IMR-90 (cell line): Measurements from ENCODE around the gene MINK1. TPM values are rescaled to one million over a fixed set of nuclear protein-coding genes. Genes with fewer than 3 reads are reported as not detected.

Source experiments
- ATAC-seq: fragments of 200-7000 bp; cut with Tn5 transposase; 2 replicates; pipeline ENCODE4 v1.9.1; 2020; ENCODE audit warnings: low read depth, mild to moderate bottlenecking, moderate library complexity
- BruUV-seq: library from RNA; stranded (reverse); fragments of 400-500 nt; replicated peaks from 2 replicates; lab custom pipeline; 2021; lab: Mats Ljungman, UMichigan
- CTCF ChIA-PET: fragments of 300-600 bp; formaldehyde crosslinking; extraction: SDS; loops from one replicate; lab custom pipeline; 2021; ENCODE audit warnings: antibody characterized with exemption; lab: Yijun Ruan, JAX
- POLR2A ChIA-PET: fragments of 300-600 bp; sonication (Branson Sonifier 250); formaldehyde crosslinking; loops from one replicate; lab custom pipeline; 2022; ENCODE audit warnings: antibody characterized with exemption; ENCODE audit not compliant: unreplicated experiment; lab: Charles Lee
- DNase-seq: peaks from one replicate; pipeline ENCODE4 v3.0.0; 2013
- H2AFZ ChIP-seq: replicated peaks from 2 replicates; pipeline ENCODE3; 2013; ENCODE audit warnings: low read length, mild to moderate bottlenecking; ENCODE audit not compliant: poor library complexity
- H2AK5ac ChIP-seq: 2 replicates; pipeline ENCODE4 v1.6.1; 2013; ENCODE audit warnings: low read depth, low read length, inconsistent platforms
- H2AK9ac ChIP-seq: replicated peaks from 2 replicates; pipeline ENCODE3; 2013; ENCODE audit warnings: mild to moderate bottlenecking, low read depth, low read length, moderate library complexity; ENCODE audit not compliant: poor library complexity
- H2BK120ac ChIP-seq: 2 replicates; pipeline ENCODE4 v1.6.1; 2013; ENCODE audit warnings: low read depth, low read length, inconsistent platforms
- H2BK15ac ChIP-seq: 3 replicates; pipeline ENCODE4 v1.6.1; 2013; ENCODE audit warnings: low read depth, low read length, inconsistent platforms
- H2BK20ac ChIP-seq: 2 replicates; pipeline ENCODE4 v1.6.1; 2013; ENCODE audit warnings: low read depth, mild to moderate bottlenecking, inconsistent platforms, low read length, moderate library complexity
- H2BK5ac ChIP-seq: 2 replicates; pipeline ENCODE4 v1.6.1; 2013; ENCODE audit warnings: mild to moderate bottlenecking, low read depth, low read length, inconsistent platforms; ENCODE audit not compliant: poor library complexity, severe bottlenecking
- H3K14ac ChIP-seq: replicated peaks from 2 replicates; pipeline ENCODE4 v1.6.1; 2013; ENCODE audit warnings: low read depth, low read length, inconsistent platforms
- H3K18ac ChIP-seq: 2 replicates; pipeline ENCODE4 v1.6.1; 2013; ENCODE audit warnings: low read depth, low read length, control low read depth
- H3K23ac ChIP-seq: 2 replicates; pipeline ENCODE4 v1.6.1; 2013; ENCODE audit warnings: low read depth, low read length, inconsistent platforms
- H3K27ac ChIP-seq: 2 replicates; pipeline ENCODE4 v1.5.1; 2013; ENCODE audit warnings: mild to moderate bottlenecking, control low read depth, low read length; ENCODE audit not compliant: insufficient read depth
- H3K27me3 ChIP-seq: 2 replicates; pipeline ENCODE4 v1.6.1; 2013; ENCODE audit warnings: low read length; ENCODE audit not compliant: control insufficient read depth, insufficient read depth
- H3K36me3 ChIP-seq: 2 replicates; pipeline ENCODE4 v1.6.1; 2013; ENCODE audit warnings: low read length, mixed read lengths; ENCODE audit not compliant: control insufficient read depth, insufficient read depth
- H3K4ac ChIP-seq: 2 replicates; pipeline ENCODE4 v1.6.1; 2013; ENCODE audit warnings: low read depth, low read length, inconsistent platforms
- H3K4me1 ChIP-seq: 2 replicates; pipeline ENCODE4 v1.6.1; 2013; ENCODE audit warnings: low read length, mixed read lengths; ENCODE audit not compliant: control insufficient read depth, insufficient read depth
- H3K4me2 ChIP-seq: 2 replicates; pipeline ENCODE4 v1.6.1; 2013; ENCODE audit warnings: low read depth, mild to moderate bottlenecking, control low read depth, low read length, moderate library complexity
- H3K4me3 ChIP-seq: 2 replicates; pipeline ENCODE4 v1.5.1; 2013; ENCODE audit warnings: low read depth, mild to moderate bottlenecking, control low read depth, low read length, moderate library complexity; ENCODE audit not compliant: insufficient read depth
- H3K56ac ChIP-seq: 2 replicates; pipeline ENCODE4 v1.6.1; 2013; ENCODE audit warnings: low read length, inconsistent platforms; ENCODE audit not compliant: insufficient read depth; ENCODE audit errors: extremely low read depth
- H3K79me1 ChIP-seq, 2 experiments: 2 replicates each; pipeline ENCODE4 v1.6.1; 2013; ENCODE audit warnings: low read length in 2 of 2, inconsistent platforms in 1 of 2, low read depth in 1 of 2
- H3K9ac ChIP-seq: 2 replicates; pipeline ENCODE4 v1.6.1; 2013; ENCODE audit warnings: low read depth, low read length, control low read depth
- H3K9me1 ChIP-seq: 2 replicates; pipeline ENCODE4 v1.6.1; 2013; ENCODE audit warnings: low read length, inconsistent platforms; ENCODE audit not compliant: insufficient read depth
- H3K9me3 ChIP-seq: 2 replicates; pipeline ENCODE4 v1.6.1; 2013; ENCODE audit warnings: low read length; ENCODE audit not compliant: control insufficient read depth, insufficient read depth
- H4K20me1 ChIP-seq: 2 replicates; pipeline ENCODE4 v1.6.1; 2013; ENCODE audit warnings: low read length, inconsistent platforms; ENCODE audit not compliant: insufficient read depth
- H4K5ac ChIP-seq: 2 replicates; pipeline ENCODE4 v1.6.1; 2013; ENCODE audit warnings: mild to moderate bottlenecking, low read depth, low read length, control low read depth
- H4K8ac ChIP-seq, 2 experiments: 2 replicates each; pipeline ENCODE4 v1.6.1; 2013; ENCODE audit warnings: low read depth in 2 of 2, low read length in 2 of 2, control low read depth in 1 of 2, inconsistent platforms in 1 of 2
- H4K91ac ChIP-seq: 2 replicates; pipeline ENCODE4 v1.6.1; 2013; ENCODE audit warnings: low read depth, low read length, inconsistent platforms; ENCODE audit not compliant: insufficient read depth
- BHLHE40 ChIP-seq: fragments of 150-350 bp; IDR thresholded peaks from 2 replicates; pipeline ENCODE4 v1.6.1; 2016; ENCODE audit warnings: mild to moderate bottlenecking, low read depth, low read length
- CEBPB ChIP-seq: IDR thresholded peaks from 2 replicates; pipeline ENCODE4 v1.6.1; 2012; ENCODE audit warnings: low read depth, low read length, improper control_type of control experiment
- CHD1 ChIP-seq: IDR thresholded peaks from 2 replicates; pipeline ENCODE4 v1.6.1; 2012; ENCODE audit warnings: low read depth, low read length, improper control_type of control experiment
- ELK1 ChIP-seq: fragments of 150-350 bp; IDR thresholded peaks from 2 replicates; pipeline ENCODE4 v1.6.1; 2016; ENCODE audit warnings: low read depth, mild to moderate bottlenecking, low read length, moderate library complexity, borderline replicate concordance
- FOS ChIP-seq: fragments of 150-350 bp; IDR thresholded peaks from 2 replicates; pipeline ENCODE4 v1.6.1; 2016; ENCODE audit warnings: low read depth, low read length
- MAFK ChIP-seq: IDR thresholded peaks from 2 replicates; pipeline ENCODE4 v1.6.1; 2012; ENCODE audit warnings: low read depth, low read length, improper control_type of control experiment
- MAZ ChIP-seq: IDR thresholded peaks from 2 replicates; pipeline ENCODE4 v1.6.1; 2012; ENCODE audit warnings: low read depth, mild to moderate bottlenecking, low read length, improper control_type of control experiment, moderate library complexity, borderline replicate concordance
- MXI1 ChIP-seq: IDR thresholded peaks from 2 replicates; pipeline ENCODE4 v1.6.1; 2012; ENCODE audit warnings: low read depth, mild to moderate bottlenecking, low read length, moderate library complexity, borderline replicate concordance
- NFE2L2 ChIP-seq: fragments of 150-350 bp; IDR thresholded peaks from 2 replicates; pipeline ENCODE4 v1.6.1; 2016; ENCODE audit warnings: low read depth, mild to moderate bottlenecking, low read length
- POLR2A ChIP-seq: IDR thresholded peaks from 2 replicates; pipeline ENCODE4 v1.6.1; 2012; ENCODE audit warnings: mild to moderate bottlenecking, low read depth, low read length
- RAD21 ChIP-seq: IDR thresholded peaks from 2 replicates; pipeline ENCODE4 v1.6.1; 2012; ENCODE audit warnings: low read length, improper control_type of control experiment
- RCOR1 ChIP-seq: IDR thresholded peaks from 2 replicates; pipeline ENCODE4 v1.6.1; 2012; ENCODE audit warnings: mild to moderate bottlenecking, low read length, improper control_type of control experiment; ENCODE audit not compliant: insufficient replicate concordance
- RFX5 ChIP-seq: IDR thresholded peaks from 2 replicates; pipeline ENCODE4 v1.8.0; 2012; ENCODE audit warnings: low read depth, mild to moderate bottlenecking, low read length, moderate library complexity
- SMC3 ChIP-seq: fragments of 150-350 bp; IDR thresholded peaks from 2 replicates; pipeline ENCODE4 v1.6.1; 2016; ENCODE audit warnings: low read depth, mild to moderate bottlenecking, antibody characterized with exemption, low read length, moderate library complexity
- USF2 ChIP-seq: fragments of 150-350 bp; IDR thresholded peaks from 2 replicates; pipeline ENCODE4 v1.6.1; 2017; ENCODE audit warnings: mild to moderate bottlenecking, antibody characterized with exemption, low read length, low read depth
- WGBS, 2 experiments: methylation state at CpG; one replicate each; pipeline versions ENCODE4 v1.1.5 to v1.1.7; 2013; ENCODE audit warnings: missing lambda C conversion rate in 2 of 2; ENCODE audit not compliant: insufficient read length in 1 of 2; ENCODE audit errors: extremely low coverage in 2 of 2; 5-methylcytosine and 5-hydroxymethylcytosine counted together
- dilution Hi-C: fragments of 300-500 bp; cut with HindIII; formaldehyde crosslinking; loops from one replicate; pipeline ENCODE4 v1.14.3; 2018; ENCODE audit warnings: low sequenced_read_pairs; ENCODE audit not compliant: unreplicated experiment
- in situ Hi-C: fragments of 300-500 bp; cut with MboI; formaldehyde crosslinking; loops from 3 replicates; pipeline ENCODE4 v1.14.3; 2019; ENCODE audit warnings: low sequenced_read_pairs, inconsistent platforms, mixed read lengths
- intact Hi-C: fragments of 100-400 bp; cut with micrococcal nuclease; formaldehyde crosslinking; loops from 2 replicates; pipeline ENCODE4 v1.10.0; 2022
- polyA plus RNA-seq, 3 experiments: library from polyadenylated mRNA; depleted of rRNA; stranded (reverse); fragments of >200 nt; gene quantifications; 2 replicates each; pipeline ENCODE4 v1.2.3, GENCODE V29; 2012; ENCODE audit warnings: low replicate concordance in 1 of 3
- total RNA-seq: library from RNA; depleted of rRNA; stranded (reverse); fragments of >200 nt; gene quantifications from 2 replicates; pipeline ENCODE4 v1.2.3, GENCODE V29; 2012

Gene MINK1
- total and polyA plus RNA-seq, 2 of the 4 experiments (the other 2 are of a cell fraction): 12.2 to 40.9 TPM

GRCh38 chr17:4788807-4789700 lies 44.1 kb upstream of the MINK1 start, which contains the start of gene GLTPD2:
Gene GLTPD2, plus strand, starts transcription at chr17:4788964. Its CDS starts 48 bp downstream, at chr17:4789012.
- peak within 1 kb of the TSS; percentile 36 for H2BK5ac ChIP-seq
- 26% methylated on average over 23 of the region's 62 CpGs; no CpG with 5 or more reads in 1 of the 2 experiments for WGBS, 2 experiments
- H2BK15ac ChIP-seq: no peak within 1 kb of the TSS
- no peaks in the 10 kb centered on the region for H3K9me3 ChIP-seq
- peak within 1 kb of the TSS; percentile 64 for H3K4me3 ChIP-seq
- H3K9me1 ChIP-seq: peaks cover 4% of the 10 kb centered on the region
- peak within 1 kb of the TSS; percentile 99 for H2AFZ ChIP-seq
- DNase-seq: no peak
- H3K79me1 ChIP-seq: peaks cover 0 to 5% of the 10 kb centered on the region in 2 experiments; a peak in 2 of 4 replicates
- dilution Hi-C loops (no loop called here), in situ Hi-C loops (loop anchor here (5.0 kb wide), 1 partner anchor 93 kb away; no protein-coding TSS in a partner anchor), intact Hi-C loops (no loop called here)
- H3K56ac ChIP-seq: no peak within 1 kb of the TSS
- no peak within 1 kb of the TSS for H2AK5ac ChIP-seq
- BruUV-seq: no TSS peak
- H4K8ac ChIP-seq: peak within 1 kb of the TSS; percentile 49 to 81; a peak in 3 of 4 replicates
- H2BK120ac ChIP-seq: no peak within 1 kb of the TSS
- ChIA-PET CTCF (interaction anchor here (0.6 to 1.5 kb wide), 5 partner anchors 10 to 107 kb away, joined by 3 to 6 read pairs (median 5); no protein-coding TSS in a partner anchor), POLR2A (no interaction called here)
- H3K9ac ChIP-seq: peak within 1 kb of the TSS; percentile 49
- H4K5ac ChIP-seq: 0 out of 2 replicates have a peak within 1 kb of the TSS, but pooled peaks have one; percentile 31
- no peaks in the 10 kb centered on the region for H4K20me1 ChIP-seq
- H3K18ac ChIP-seq: no peak within 1 kb of the TSS
- 0 out of 2 replicates have a peak within 1 kb of the TSS, but pooled peaks have one; percentile 16 for H3K23ac ChIP-seq
- no peak within 1 kb of the TSS for H4K91ac ChIP-seq
- no peaks in the 10 kb centered on the region for H3K36me3 ChIP-seq
- H2AK9ac ChIP-seq: peak within 1 kb of the TSS; percentile 87
- peak within 1 kb of the TSS; percentile 40; the same call in 1 of the 2 replicates for H3K4ac ChIP-seq
- ATAC-seq: no peak
- H3K27me3 ChIP-seq: peaks cover 22% of the 10 kb centered on the region
- H3K27ac ChIP-seq: peak within 1 kb of the TSS; percentile 53; the same call in 1 of the 2 replicates
- H3K4me1 ChIP-seq: peaks cover 5% of the 10 kb centered on the region; the same call in 1 of the 2 replicates
- H3K4me2 ChIP-seq: peak within 1 kb of the TSS; percentile 78
- no peak within 1 kb of the TSS for H2BK20ac ChIP-seq
- peak within 1 kb of the TSS; percentile 32; the same call in 1 of the 2 replicates for H3K14ac ChIP-seq
- TF ChIP-seq NFE2L2 (no peak), RCOR1 (no peak), BHLHE40 (no peak), USF2 (no peak), CEBPB (no peak), CHD1 (no peak), POLR2A (no peak), MAFK (no peak), ELK1 (no peak), RAD21 (no peak), FOS (no peak), MXI1 (no peak), MAZ (no peak), RFX5 (no peak), SMC3 (no peak)
